Gastroesophageal sphincter (tissue), 4 donors: Measurements from ENCODE around the gene BAAT. TPM values are rescaled to one million over a fixed set of nuclear protein-coding genes. Genes with fewer than 3 reads are reported as not detected.

ENCODE experiments used
- ATAC-seq: fragments of 150-250 bp; one replicate; pipeline ENCODE4 v1.9.1; 2016; ENCODE audit warnings: mild to moderate bottlenecking, moderate library complexity
- H3K27ac ChIP-seq, 4 donors: fragments of 200-600 bp; sonication (generic) in 3 of 4; 1 replicate in 3 of 4; 2 replicates in 1 of 4; pipeline ENCODE4 v1.5.1; 2016 to 2019
- H3K27me3 ChIP-seq: fragments of 200-600 bp; sonication (generic); one replicate; pipeline ENCODE4 v1.5.1; 2019
- H3K36me3 ChIP-seq, 2 donors: fragments of 200-600 bp; sonication (generic); one replicate each; pipeline ENCODE4 v1.5.1; 2019; ENCODE audit warnings: control low read depth in 1 of 2
- H3K4me1 ChIP-seq, 3 donors: fragments of 200-600 bp; sonication (generic); 1 replicate in 2 of 3; 2 replicates in 1 of 3; pipeline ENCODE4 v1.5.1; 2016 to 2019; ENCODE audit warnings: control low read depth in 2 of 3
- H3K4me3 ChIP-seq, 2 donors: fragments of 200-600 bp; sonication (generic); one replicate each; pipeline ENCODE4 v1.5.1; 2019; ENCODE audit warnings: mild to moderate bottlenecking in 1 of 2, moderate library complexity in 1 of 2
- H3K9me3 ChIP-seq, 3 donors: fragments of 200-600 bp; sonication (generic); one replicate each; pipeline ENCODE4 v1.5.1; 2017 to 2019; ENCODE audit warnings: control low read depth in 2 of 3
- CTCF ChIP-seq, 4 experiments: fragments of 200-600 bp in 2 of 4; fragments of 450-650 bp in 2 of 4; sonication (generic) in 1 of 4; IDR thresholded peaks; one replicate each; pipeline ENCODE4 v1.5.1; 2017 to 2019; ENCODE audit warnings: antibody characterized with exemption in 4 of 4, mild to moderate bottlenecking in 2 of 4, moderate library complexity in 2 of 4
- EP300 ChIP-seq: sonication (generic); formaldehyde crosslinking; IDR thresholded peaks from one replicate; pipeline ENCODE4 v1.6.1; 2017; ENCODE audit warnings: antibody characterized with exemption, mild to moderate bottlenecking
- POLR2A ChIP-seq, 2 donors: fragments of 450-650 bp; IDR thresholded peaks; one replicate each; pipeline ENCODE4 v1.6.1; 2017; ENCODE audit warnings: antibody characterized with exemption in 2 of 2, mild to moderate bottlenecking in 2 of 2, moderate library complexity in 1 of 2
- POLR2AphosphoS5 ChIP-seq: sonication (generic); formaldehyde crosslinking; IDR thresholded peaks from one replicate; pipeline ENCODE4 v1.6.1; 2017; ENCODE audit warnings: antibody characterized with exemption
- WGBS, 2 donors: methylation state at CpG; one replicate each; pipeline ENCODE4 v1.1.5; 2018; ENCODE audit warnings: low coverage in 1 of 2; 5-methylcytosine and 5-hydroxymethylcytosine counted together
- total RNA-seq, 4 donors: library from RNA; depleted of rRNA; stranded (reverse); fragments of >200 nt; gene quantifications; one replicate each; pipeline ENCODE4 v1.1.0, GENCODE V29; 2016

The BAAT gene
- total RNA-seq, 4 donors from 2014 or later, result 0.25 TPM; not detected in 3

GRCh38 chr9:101354765-101355708 lies 29.8 kb downstream of the BAAT start:
- no peak for ATAC-seq
- 69 to 74% methylated on average over 6 of the region's 7 CpGs for whole genome bisulfite sequencing, 2 donors
- Histone ChIP-seq H3K4me1 (no peaks in the 10 kb centered on the region), H3K9me3 (no peaks in the 10 kb centered on the region), H3K27ac (no peak overlapping the region), H3K27me3 (no peaks in the 10 kb centered on the region), H3K36me3 (no peaks in the 10 kb centered on the region), H3K4me3 (no peak overlapping the region)
- TF ChIP-seq CTCF (IDR thresholded peaks at IDR 0.05), result no peak
- no peak for TF ChIP-seq EP300
- no peak for TF ChIP-seq POLR2AphosphoS5
- no peak for TF ChIP-seq POLR2A (IDR thresholded peaks at IDR 0.05)

GRCh38 chr9:101354143-101354764 lies 30.6 kb downstream of the BAAT start:
- H3K4me1 ChIP-seq, result no peaks in the 10 kb centered on the region
- H3K27me3 ChIP-seq, result no peaks in the 10 kb centered on the region
- no peak overlapping the region for H3K4me3 ChIP-seq
- ATAC-seq, result no peak
- WGBS, 2 donors, result 95 to 100% methylated on average over 1 to 4 of the region's 5 CpGs
- no peak for TF ChIP-seq CTCF (IDR thresholded peaks at IDR 0.05)
- no peak for TF ChIP-seq POLR2A (IDR thresholded peaks at IDR 0.05)
- TF ChIP-seq EP300, result no peak
- TF ChIP-seq POLR2AphosphoS5, result no peak
- H3K36me3 ChIP-seq, result no peaks in the 10 kb centered on the region
- no peaks in the 10 kb centered on the region for H3K9me3 ChIP-seq
- H3K27ac ChIP-seq, result no peak overlapping the region

GRCh38 chr9:101353683-101354082 lies 31.1 kb downstream of the BAAT start:
- Histone ChIP-seq H3K36me3 (no peaks in the 10 kb centered on the region), H3K27me3 (no peaks in the 10 kb centered on the region), H3K9me3 (no peaks in the 10 kb centered on the region), H3K27ac (no peak overlapping the region), H3K4me3 (no peak overlapping the region), H3K4me1 (no peaks in the 10 kb centered on the region)
- TF ChIP-seq EP300, result no peak
- TF ChIP-seq POLR2AphosphoS5, result no peak
- TF ChIP-seq CTCF (IDR thresholded peaks at IDR 0.05), result no peak
- TF ChIP-seq POLR2A (IDR thresholded peaks at IDR 0.05), result no peak
- ATAC-seq, result no peak
- 75 to 86% methylated on average over 2 of the region's 2 CpGs for WGBS, 2 donors

GRCh38 chr9:101352892-101353463 lies 31.8 kb downstream of the BAAT start:
- Histone ChIP-seq H3K27ac (no peak overlapping the region), H3K27me3 (no peaks in the 10 kb centered on the region), H3K4me1 (no peaks in the 10 kb centered on the region), H3K9me3 (no peaks in the 10 kb centered on the region), H3K36me3 (no peaks in the 10 kb centered on the region), H3K4me3 (no peak overlapping the region)
- 64 to 80% methylated on average over 4 to 5 of the region's 6 CpGs for WGBS, 2 donors
- ATAC-seq, result no peak
- TF ChIP-seq CTCF (IDR thresholded peaks at IDR 0.05) (no peak), POLR2AphosphoS5 (no peak), EP300 (no peak), POLR2A (IDR thresholded peaks at IDR 0.05) (no peak)
